HL-60 (cell line): ENCODE data around the gene CYP2F1.
"Not testable (repeated sequence)": the region's sequence is repeated elsewhere in the genome, so short reads cannot be mapped to it uniquely, and the experiment has no call there.

ENCODE experiments used
- DNase-seq, 2 experiments: peaks; one replicate each; pipeline ENCODE4 v3.0.0-alpha.2; 2010 to 2020; ENCODE audit warnings: low read depth in 1 of 2, low spot score in 1 of 2
- H3K27ac ChIP-seq: fragments of 250-450 bp; sonication (Bioruptor Pico); replicated peaks from 2 replicates; pipeline ENCODE4 v1.5.1; 2020; ENCODE audit warnings: mild to moderate bottlenecking, moderate library complexity
- H3K27me3 ChIP-seq: fragments of 250-450 bp; sonication (Bioruptor Pico); 2 replicates; pipeline ENCODE4 v1.5.1; 2021; ENCODE audit warnings: mild to moderate bottlenecking, moderate library complexity; ENCODE audit not compliant: insufficient read depth, poor library complexity, severe bottlenecking
- H3K4me3 ChIP-seq: replicated peaks from 2 replicates; pipeline ENCODE4 v1.5.1; 2011; ENCODE audit warnings: mild to moderate bottlenecking, control low read depth, low read length; ENCODE audit not compliant: insufficient read depth
- CTCF ChIP-seq: IDR thresholded peaks from one replicate; pipeline ENCODE4 v1.5.1; 2011; ENCODE audit warnings: low read length, control low read depth, inconsistent platforms; ENCODE audit not compliant: insufficient read depth
- GABPA ChIP-seq: IDR thresholded peaks from 2 replicates; pipeline ENCODE4 v1.6.1; 2012; ENCODE audit warnings: low read depth
- POLR2AphosphoS5 ChIP-seq: IDR thresholded peaks from 2 replicates; pipeline ENCODE4 v1.6.1; 2012; ENCODE audit warnings: low read depth
- SPI1 ChIP-seq: IDR thresholded peaks from 2 replicates; pipeline ENCODE4 v1.6.1; 2012; ENCODE audit warnings: low read depth, mild to moderate bottlenecking, borderline replicate concordance
- TF ChIP-seq, protein P1 (sequence below): IDR thresholded peaks from 2 replicates; pipeline ENCODE4 v1.6.1; 2012; ENCODE audit warnings: low read depth; ENCODE audit not compliant: insufficient replicate concordance

The CYP2F1 gene

GRCh38 chr19:41123716-41124294 lies 9.6 kb downstream of the CYP2F1 start:
- Histone ChIP-seq H3K4me3 (no peak overlapping the region), H3K27ac (no peak overlapping the region), H3K27me3 (no peaks in the 10 kb centered on the region)
- peak in 1 of 2 experiments; percentile 6 for DNase-seq
- no peak for TF ChIP-seq SPI1
- TF ChIP-seq, protein P1, sequence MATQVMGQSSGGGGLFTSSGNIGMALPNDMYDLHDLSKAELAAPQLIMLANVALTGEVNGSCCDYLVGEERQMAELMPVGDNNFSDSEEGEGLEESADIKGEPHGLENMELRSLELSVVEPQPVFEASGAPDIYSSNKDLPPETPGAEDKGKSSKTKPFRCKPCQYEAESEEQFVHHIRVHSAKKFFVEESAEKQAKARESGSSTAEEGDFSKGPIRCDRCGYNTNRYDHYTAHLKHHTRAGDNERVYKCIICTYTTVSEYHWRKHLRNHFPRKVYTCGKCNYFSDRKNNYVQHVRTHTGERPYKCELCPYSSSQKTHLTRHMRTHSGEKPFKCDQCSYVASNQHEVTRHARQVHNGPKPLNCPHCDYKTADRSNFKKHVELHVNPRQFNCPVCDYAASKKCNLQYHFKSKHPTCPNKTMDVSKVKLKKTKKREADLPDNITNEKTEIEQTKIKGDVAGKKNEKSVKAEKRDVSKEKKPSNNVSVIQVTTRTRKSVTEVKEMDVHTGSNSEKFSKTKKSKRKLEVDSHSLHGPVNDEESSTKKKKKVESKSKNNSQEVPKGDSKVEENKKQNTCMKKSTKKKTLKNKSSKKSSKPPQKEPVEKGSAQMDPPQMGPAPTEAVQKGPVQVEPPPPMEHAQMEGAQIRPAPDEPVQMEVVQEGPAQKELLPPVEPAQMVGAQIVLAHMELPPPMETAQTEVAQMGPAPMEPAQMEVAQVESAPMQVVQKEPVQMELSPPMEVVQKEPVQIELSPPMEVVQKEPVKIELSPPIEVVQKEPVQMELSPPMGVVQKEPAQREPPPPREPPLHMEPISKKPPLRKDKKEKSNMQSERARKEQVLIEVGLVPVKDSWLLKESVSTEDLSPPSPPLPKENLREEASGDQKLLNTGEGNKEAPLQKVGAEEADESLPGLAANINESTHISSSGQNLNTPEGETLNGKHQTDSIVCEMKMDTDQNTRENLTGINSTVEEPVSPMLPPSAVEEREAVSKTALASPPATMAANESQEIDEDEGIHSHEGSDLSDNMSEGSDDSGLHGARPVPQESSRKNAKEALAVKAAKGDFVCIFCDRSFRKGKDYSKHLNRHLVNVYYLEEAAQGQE: no peak
- TF ChIP-seq CTCF: no peak
- no peak for TF ChIP-seq POLR2AphosphoS5
- TF ChIP-seq GABPA: no peak

DNA sequence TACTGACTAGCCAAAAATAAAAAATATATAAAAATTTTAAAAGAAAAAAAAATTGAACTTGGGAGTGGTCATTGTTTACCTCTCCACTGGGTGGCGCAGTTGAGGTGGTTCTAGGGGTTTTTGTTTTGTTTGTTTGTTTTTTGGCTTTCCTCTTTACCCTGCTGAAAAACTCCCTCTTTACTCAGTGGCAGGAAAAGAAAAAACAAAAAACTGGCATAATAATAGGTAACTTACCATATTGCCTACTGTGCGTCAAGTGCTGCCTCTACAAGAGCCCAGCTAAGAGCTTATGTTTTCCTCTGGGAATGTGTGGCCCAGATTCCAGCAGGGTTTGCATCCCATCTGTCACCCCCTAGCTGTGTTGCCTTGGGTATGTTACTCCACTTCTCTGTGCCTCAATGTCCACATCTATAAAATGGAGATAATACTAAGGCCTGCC lies 12.6 kb downstream of the CYP2F1 start:
- H3K27ac ChIP-seq, DNase-seq, H3K4me3 ChIP-seq, H3K27me3 ChIP-seq: not testable (repeated sequence)
- TF ChIP-seq CTCF: peak; percentile 26

GRCh38 chr19:41127362-41127761 lies 13.1 kb downstream of the CYP2F1 start:
- not testable (repeated sequence) for H3K27ac ChIP-seq, DNase-seq, H3K27me3 ChIP-seq, H3K4me3 ChIP-seq

DNA sequence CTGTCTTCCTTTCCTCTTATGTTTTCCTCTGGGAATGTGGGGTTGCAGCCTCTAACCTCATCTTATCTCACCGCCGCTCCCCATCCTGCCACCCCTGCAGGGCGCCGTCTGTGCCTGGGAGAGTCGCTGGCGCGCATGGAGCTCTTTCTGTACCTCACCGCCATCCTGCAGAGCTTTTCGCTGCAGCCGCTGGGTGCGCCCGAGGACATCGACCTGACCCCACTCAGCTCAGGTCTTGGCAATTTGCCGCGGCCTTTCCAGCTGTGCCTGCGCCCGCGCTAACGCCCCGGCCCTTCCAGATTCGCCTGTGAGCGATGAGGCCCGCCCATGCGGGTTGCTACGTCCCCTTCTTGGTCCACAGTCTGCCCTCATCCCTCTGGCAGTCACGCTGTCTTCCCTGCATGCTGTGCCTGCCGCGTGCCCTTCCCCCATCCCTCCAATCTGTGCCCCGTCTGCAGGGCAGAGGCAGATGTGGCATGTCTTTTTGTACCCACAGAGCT lies 13.6 kb downstream of the CYP2F1 start:
- H3K27ac ChIP-seq, H3K27me3 ChIP-seq, H3K4me3 ChIP-seq: not testable (repeated sequence)
- peak; percentile 47 to 71 for DNase-seq

- peaks cover 5% of the 10 kb centered on the region for H3K27me3 ChIP-seq
- H3K4me3 ChIP-seq: no peak overlapping the region
- no peak for DNase-seq
- TF ChIP-seq CTCF (no peak), SPI1 (no peak), GABPA (no peak), POLR2AphosphoS5 (no peak)
- TF ChIP-seq, protein P1: no peak
- H3K27ac ChIP-seq: no peak overlapping the region
These were observed 14.5 kb downstream of the CYP2F1 start for GRCh38 chr19:41128692-41129091.
